Amygdala (tissue), 56 donors: ENCODE data around the gene ROBO3.

Source experiments
- DNase-seq, 56 donors: peaks; one replicate each; lab custom pipeline; 2025; lab: John Stamatoyannopoulos, UW

The ROBO3 gene

DNA sequence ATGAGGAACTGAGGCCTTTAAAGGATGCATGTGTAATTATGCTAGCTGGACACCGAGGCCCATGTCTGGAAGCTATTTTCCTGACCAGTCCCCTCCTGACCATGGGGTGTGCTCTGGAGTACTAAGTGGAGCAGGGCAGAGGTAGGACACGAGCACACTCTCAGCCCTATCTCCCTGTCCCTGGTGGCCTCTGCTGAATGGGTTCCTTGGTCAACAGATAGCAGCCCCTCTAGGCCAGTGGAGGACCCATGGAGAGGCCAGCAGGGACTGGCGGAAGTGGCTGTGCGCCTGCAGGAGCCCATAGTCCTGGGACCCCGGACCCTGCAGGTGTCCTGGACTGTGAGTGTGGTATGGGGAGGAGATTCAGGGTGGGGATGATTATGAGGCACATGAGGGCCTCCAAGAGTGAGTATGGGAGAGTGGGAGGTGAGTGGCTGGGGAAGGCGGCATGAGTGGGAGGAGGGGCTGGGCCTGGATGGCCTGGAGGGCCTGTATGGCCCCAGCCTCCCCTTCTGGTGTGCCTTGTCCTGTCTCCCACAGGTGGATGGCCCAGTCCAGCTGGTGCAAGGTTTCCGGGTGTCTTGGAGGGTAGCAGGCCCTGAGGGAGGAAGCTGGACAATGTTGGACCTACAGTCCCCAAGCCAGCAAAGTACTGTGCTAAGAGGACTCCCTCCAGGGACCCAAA, 9.5 kb downstream of the ROBO3 start:
- DNase-seq = no peak

GRCh38 chr11:124875401-124875800, 10.2 kb downstream of the ROBO3 start:
- no peak for DNase-seq

DNA sequence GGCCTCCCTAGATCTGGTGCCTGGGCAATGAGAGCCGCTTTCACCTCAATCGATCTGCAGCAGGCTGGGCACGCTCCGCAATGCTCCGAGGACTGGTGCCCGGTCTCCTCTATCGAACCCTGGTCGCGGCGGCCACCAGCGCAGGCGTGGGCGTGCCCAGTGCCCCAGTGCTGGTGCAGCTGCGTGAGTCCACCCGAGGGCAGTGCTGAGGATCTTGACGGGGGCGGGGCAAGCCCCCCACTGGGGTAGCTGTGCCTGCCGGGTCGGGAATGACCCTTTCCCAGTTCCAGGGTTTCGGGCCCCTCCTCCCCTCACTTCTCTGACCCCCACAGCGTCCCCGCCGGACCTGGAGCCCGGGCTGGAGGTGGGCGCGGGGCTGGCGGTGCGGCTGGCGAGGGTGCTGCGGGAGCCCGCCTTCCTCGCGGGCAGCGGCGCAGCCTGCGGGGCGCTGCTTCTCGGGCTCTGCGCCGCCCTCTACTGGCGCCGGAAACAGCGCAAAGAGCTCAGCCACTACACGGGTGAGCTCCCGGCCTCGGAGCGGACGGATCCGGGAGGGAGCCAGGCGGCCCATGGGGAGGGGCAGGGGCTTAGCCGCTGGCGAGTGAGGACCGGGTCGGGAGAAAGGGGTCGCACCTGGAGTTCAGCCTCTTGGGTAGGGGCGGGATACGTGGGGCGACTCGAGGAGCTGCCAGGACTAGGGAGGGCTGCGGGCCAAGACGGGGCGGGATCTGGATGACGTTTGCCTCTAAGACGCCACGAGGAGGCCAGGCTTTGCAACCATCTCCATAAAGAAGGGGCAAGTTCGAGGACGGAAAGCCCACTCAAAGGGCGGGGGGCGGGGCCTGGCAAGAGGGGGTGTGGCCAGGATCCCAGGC, 10.9 kb downstream of the ROBO3 start:
- DNase-seq = peak in 55 of 56 donors; percentile 49 to 97 (median 85)

GRCh38 chr11:124876818-124877630, 11.8 kb downstream of the ROBO3 start:
- no peak for DNase-seq

GRCh38 chr11:124877631-124877909, 12.3 kb downstream of the ROBO3 start:
- no peak for DNase-seq

DNA sequence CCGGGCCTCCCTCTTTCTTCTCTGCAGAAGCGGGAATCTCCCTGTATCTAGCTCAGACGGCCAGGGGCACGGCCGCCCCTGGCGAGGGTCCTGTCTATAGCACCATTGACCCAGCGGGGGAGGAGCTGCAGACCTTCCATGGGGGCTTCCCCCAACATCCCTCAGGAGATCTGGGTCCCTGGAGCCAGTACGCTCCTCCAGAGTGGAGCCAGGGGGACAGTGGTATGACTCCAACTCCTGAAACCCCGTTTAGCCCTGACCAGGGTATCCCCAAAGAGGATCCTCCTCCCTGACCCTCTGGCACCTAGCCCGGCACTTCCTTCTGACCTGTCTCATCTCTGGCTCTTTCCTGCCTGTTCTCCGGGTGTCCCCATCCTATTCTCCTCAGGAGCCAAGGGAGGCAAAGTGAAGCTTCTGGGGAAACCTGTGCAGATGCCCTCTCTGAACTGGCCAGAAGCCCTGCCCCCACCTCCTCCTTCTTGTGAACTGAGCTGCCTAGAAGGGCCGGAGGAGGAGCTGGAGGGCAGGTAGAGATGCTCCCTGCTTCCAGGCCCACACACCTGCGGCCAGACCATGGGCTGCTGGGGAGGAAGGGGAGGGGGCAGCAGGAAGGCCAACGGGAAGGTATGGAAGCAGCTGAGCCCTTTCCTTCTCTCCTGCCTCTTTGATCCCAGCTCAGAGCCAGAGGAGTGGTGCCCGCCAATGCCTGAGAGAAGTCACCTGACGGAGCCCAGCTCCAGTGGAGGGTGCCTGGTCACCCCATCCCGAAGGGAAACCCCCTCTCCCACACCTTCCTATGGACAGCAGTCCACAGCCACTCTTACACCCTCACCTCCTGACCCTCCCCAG, 12.9 kb downstream of the ROBO3 start:
- DNase-seq = no peak

GRCh38 chr11:124878759-124879492, 13.7 kb downstream of the ROBO3 start:
- no peak for DNase-seq

DNA sequence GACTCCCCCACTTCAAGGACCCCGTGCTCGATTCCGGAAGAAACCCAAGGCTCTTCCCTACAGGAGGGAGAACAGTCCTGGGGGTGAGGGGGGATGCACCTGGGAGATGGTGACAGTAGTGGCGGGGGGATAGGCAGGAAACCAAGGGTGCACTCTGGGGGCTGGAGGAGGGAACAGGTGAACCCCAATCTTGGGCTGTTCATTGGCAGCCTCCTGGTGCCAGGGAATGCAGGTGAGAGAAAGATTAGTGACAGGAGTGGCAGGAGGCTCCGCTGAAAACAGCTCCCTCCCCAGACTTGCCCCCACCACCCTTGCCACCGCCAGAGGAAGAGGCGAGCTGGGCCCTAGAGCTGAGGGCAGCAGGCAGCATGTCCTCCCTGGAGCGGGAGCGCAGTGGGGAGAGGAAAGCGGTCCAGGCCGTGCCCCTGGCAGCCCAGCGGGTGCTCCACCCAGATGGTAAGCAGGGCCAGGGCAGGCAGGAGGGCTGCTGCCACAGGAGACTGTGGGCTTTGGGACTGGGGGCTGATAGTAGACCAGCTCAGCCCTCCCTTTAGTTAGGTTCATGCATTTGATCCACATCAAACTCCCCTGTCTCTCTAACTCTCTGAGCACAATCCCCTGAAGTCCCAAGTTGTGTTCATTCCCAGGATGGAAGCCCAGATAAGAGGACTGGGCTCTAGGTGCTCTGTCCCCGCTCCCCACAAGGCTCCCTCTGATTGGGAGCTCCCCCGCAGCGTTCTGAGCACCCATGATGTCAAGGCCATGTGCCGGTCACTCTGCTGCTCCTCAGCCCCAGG, 14.5 kb downstream of the ROBO3 start:
- no peak for DNase-seq

DNA sequence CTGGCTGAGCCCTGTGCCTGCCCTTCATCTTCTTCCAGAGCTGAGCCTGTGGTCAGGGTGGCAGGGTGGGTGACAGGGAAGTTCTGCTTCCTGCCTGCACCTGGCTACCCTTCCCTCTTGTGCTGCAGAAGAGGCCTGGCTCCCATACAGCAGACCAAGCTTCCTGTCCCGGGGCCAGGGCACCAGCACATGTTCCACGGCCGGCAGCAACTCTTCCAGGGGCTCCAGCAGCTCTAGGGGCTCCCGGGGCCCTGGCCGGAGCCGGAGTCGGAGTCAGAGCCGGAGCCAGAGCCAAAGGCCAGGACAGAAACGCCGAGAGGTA, 15.0 kb downstream of the ROBO3 start:
- no peak for DNase-seq

- no peak for DNase-seq
These were observed 15.7 kb downstream of the ROBO3 start for GRCh38 chr11:124880958-124881357.

DNA sequence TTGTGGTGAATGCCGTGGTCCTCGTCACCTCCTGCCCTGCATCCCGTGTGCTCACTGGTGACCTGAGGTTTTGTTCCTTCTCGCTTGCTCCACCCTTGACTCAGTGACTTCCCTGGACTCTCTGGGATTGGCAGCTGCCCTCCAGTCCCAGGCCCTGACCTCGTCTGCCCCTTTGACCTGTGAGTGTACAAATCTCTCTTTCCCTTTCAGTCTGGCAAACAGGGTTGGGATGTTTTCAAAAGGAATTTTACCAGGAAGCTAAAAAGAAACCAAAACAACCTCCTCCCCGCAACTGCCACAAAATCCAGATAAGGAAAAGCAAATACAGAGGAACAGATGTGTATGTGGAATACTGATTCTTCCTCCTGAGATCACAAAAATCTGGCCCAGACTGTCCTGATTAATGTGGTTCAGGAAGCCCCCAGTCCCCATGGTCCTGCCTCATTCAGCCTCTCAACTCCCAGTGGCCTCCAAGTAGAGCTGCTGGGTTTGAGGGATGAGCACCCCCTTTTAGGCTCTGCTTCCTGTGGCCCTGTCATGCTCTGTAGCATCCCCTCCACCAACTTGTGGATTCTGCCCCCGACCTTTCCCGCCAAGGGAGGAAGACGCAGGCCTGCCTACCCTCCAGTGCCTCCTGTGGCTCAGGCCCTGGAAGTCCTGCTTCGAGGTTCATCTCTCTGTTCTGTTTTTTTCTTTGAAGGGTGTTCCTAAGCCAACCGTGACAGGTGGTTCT, 17.3 kb downstream of the ROBO3 start:
- DNase-seq = no peak

- DNase-seq = no peak
These were observed 19.1 kb downstream of the ROBO3 start for GRCh38 chr11:124884340-124884739.

DNA sequence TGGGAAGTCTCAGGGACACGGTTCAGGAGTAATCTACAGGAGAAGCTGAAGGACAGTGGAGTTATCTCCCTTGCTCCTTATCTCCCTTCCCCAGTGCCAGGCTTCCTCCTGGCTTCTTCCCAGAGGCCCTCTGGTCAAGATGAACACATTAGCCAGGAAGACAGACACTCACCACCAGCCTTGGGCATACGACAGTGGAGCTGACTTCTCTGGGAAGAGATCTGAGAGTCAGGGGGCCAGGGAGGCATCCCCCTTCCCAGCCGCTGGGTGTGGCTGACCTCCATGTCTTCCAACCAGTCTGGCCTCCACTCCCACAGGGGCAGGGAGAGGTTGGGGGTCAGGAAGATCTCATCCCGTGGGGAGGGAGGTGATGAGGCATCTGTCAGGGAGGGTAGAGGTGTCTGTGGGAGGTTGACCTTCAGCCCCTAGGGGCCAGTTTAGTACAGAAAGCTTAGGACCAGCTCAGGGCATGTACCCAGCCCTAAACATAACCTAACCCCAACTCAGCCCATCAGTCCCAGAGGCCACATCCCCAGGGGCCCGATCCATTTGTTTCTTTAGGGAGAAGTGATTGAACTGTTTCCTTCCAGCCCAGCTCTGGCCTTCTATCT, 19.7 kb downstream of the ROBO3 start:
- no peak for DNase-seq

GRCh38 chr11:124886476-124886875, 21.2 kb downstream of the ROBO3 start:
- DNase-seq = no peak

DNA sequence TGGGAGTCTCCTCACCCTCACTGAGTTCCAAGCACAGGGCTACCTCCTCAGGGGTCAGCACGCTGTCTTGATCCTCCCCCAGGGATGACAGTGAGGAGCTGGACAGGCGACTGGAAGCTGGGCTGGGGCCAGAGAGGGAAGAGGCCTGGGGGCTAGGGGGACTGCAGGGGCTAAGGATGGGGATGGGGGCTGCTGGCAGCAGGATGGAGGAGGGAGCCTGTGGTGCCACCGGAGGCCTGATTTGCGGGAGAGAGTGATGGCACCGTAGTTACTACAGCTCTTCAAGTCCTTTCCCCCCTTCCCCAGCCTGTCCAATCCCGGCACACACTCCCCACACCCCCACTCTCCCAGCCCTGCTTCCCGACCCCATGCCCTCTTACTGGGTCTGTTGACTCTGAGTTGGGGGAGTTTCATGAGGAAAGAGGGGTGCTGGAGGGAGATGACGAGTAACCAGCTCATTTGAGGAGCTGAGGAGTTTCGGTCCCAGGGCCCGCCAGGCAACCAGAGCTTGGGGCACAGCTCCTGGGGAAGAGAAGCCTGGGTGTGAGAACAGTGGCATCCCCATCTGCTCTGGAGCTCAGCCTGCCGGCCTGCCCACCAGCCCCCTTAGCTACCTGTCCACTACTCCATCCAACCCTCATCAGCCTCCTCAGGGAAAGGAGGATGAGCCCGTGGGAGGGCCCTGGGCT, 21.9 kb downstream of the ROBO3 start:
- no peak for DNase-seq

DNA sequence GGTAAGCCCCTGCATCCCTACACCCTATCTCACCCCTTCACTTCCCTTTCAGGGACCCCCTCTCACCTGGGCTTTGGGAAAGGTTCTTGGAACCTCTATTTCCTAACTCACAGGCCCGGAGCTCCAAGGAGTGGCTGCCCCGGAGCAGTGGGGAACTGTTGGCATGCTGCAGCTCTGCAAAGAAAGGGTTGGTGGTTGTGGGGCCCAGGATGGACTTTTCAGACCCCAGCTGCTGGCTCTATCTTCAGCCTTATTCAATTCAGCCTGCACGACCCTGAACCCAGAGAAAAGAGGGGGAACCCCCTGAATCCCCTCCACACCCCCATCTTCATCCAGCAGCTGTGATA, 22.4 kb downstream of the ROBO3 start:
- no peak for DNase-seq
